OCI-LY3 (cell line): Measurements from ENCODE around the gene KRT1.

Experiments used
- H2AFZ ChIP-seq: fragments of 200-600, 300-600 bp; shearing (Covaris generic); 2 replicates; pipeline ENCODE4 v1.6.0; 2014; ENCODE audit warnings: antibody characterized with exemption, low read depth, low read length
- H3K27ac ChIP-seq: fragments of 200-600, 300-600 bp; sonication (generic); 2 replicates; pipeline ENCODE4 v1.5.1; 2014; ENCODE audit warnings: mild to moderate bottlenecking, low read length, moderate library complexity, mixed read lengths
- H3K27me3 ChIP-seq: fragments of 200-600, 300-600 bp; sonication (generic); 2 replicates; pipeline ENCODE4 v1.6.1; 2014; ENCODE audit warnings: low read depth, low read length, mixed read lengths
- H3K36me3 ChIP-seq: fragments of 200-600, 300-600 bp; sonication (generic); replicated peaks from 2 replicates; pipeline ENCODE3; 2014; ENCODE audit warnings: low read depth, low read length, mixed read lengths
- H3K4me1 ChIP-seq: fragments of 300-600, 200-600 bp; sonication (generic); 2 replicates; pipeline ENCODE4 v1.6.1; 2014; ENCODE audit warnings: low read length, mixed read lengths
- H3K4me2 ChIP-seq: fragments of 200-600, 300-600 bp; sonication (generic); 2 replicates; pipeline ENCODE4 v1.6.1; 2014; ENCODE audit warnings: low read length, mixed read lengths
- H3K4me3 ChIP-seq: fragments of 300-600, 200-600 bp; sonication (generic); 2 replicates; pipeline ENCODE4 v1.5.1; 2014; ENCODE audit warnings: antibody characterized with exemption, mild to moderate bottlenecking, low read length, moderate library complexity
- H3K79me2 ChIP-seq: fragments of 300-600, 200-600 bp; shearing (Covaris generic); 2 replicates; pipeline ENCODE4 v1.6.1; 2014; ENCODE audit warnings: mild to moderate bottlenecking, low read length, mixed read lengths
- H3K9ac ChIP-seq: fragments of 300-600, 200-600 bp; shearing (Covaris generic); 2 replicates; pipeline ENCODE4 v1.6.0; 2014; ENCODE audit warnings: mild to moderate bottlenecking, low read length, moderate library complexity
- H3K9me3 ChIP-seq: fragments of 200-600, 300-600 bp; shearing (Covaris generic); 2 replicates; pipeline ENCODE4 v1.6.1; 2014; ENCODE audit warnings: low read length, mixed read lengths; ENCODE audit not compliant: insufficient read depth
- H4K20me1 ChIP-seq: fragments of 200-600, 300-600 bp; sonication (generic); 2 replicates; pipeline ENCODE4 v1.6.1; 2016; ENCODE audit warnings: low read length, mixed read lengths; ENCODE audit not compliant: insufficient read depth
- EZH2phosphoT487 ChIP-seq: fragments of 200-600 bp; shearing (Covaris generic); IDR thresholded peaks from 2 replicates; pipeline ENCODE4 v1.6.1; 2018; ENCODE audit warnings: antibody characterized with exemption, mixed run types, low read depth
- TF ChIP-seq, protein P1 (sequence below): fragments of 200-600, 300-600 bp; sonication (generic); IDR thresholded peaks from 2 replicates; pipeline ENCODE4 v1.5.1; 2014; ENCODE audit warnings: antibody characterized with exemption, low read length, low read depth

KRT1 gene

DNA sequence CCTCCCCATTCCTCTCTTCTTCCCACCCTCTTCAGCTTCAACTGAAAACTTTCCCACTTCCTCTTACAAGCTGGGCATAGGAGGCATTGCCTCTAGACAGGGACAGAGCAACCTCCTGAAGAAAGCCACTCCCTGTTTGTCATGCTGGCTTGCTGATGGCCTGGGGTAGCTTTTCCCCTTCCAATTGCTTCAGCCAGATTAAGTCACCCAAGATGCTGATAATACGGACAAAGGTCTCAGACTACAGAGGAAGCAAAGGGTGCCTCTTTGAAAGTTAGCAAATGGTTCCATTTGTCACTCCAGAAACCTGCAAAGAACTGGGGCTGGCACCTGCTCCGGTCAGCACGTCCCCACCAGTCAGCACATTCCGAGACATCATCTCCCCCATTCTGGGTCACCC lies 34.2 kb downstream of the KRT1 start:
- H3K27me3 ChIP-seq = peaks cover 46% of the 10 kb centered on the region

DNA sequence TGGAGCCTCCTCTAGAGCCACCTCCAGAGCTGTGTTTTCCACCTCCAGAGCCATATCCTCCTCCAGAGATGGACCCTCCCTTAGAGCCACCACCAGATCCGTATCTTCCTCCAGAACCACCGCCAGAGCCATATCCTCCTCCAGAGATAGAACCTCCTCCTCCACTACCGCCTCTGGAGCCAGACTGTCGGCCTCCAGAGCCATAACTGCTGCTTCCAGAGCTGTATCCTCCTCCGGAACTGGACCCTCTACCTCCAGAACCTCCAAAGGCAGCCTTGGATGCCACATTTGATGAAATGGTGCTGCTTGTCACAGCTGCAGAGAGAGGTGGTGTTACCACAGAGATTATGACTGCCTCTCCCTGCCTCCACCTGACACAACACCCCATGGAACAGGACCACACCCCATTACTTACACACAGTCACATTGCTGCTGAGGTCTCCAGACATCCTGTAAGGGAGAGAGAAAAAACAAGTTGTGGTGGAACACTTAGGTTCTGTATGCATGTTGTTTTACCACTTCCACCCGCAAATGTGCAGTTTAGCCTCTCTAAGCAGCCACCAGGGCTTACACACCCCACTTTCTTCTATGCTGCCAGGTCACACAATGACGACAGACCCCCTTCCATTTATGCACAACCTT lies 35.0 kb downstream of the KRT1 start:
- Histone ChIP-seq H3K27me3 (peaks cover 48% of the 10 kb centered on the region), H3K36me3 (no peaks in the 10 kb centered on the region), H3K79me2 (no peaks in the 10 kb centered on the region), H3K4me1 (peaks cover 6% of the 10 kb centered on the region), H3K9ac (no peak overlapping the region), H3K27ac (no peak overlapping the region), H3K4me2 (no peak overlapping the region), H3K9me3 (no peaks in the 10 kb centered on the region), H4K20me1 (peaks cover 5% of the 10 kb centered on the region; the same call in 1 of the 2 replicates), H3K4me3 (no peak overlapping the region), H2AFZ (no peak overlapping the region)
- TF ChIP-seq EZH2phosphoT487 = no peak

More for the DNA sequence above, 34.2 kb downstream of the KRT1 start:
- Histone ChIP-seq H2AFZ (no peak overlapping the region), H4K20me1 (peaks cover 5% of the 10 kb centered on the region; the same call in 1 of the 2 replicates), H3K4me1 (peaks cover 6% of the 10 kb centered on the region), H3K4me3 (no peak overlapping the region), H3K4me2 (no peak overlapping the region), H3K9ac (no peak overlapping the region), H3K9me3 (no peaks in the 10 kb centered on the region), H3K36me3 (no peaks in the 10 kb centered on the region), H3K79me2 (no peaks in the 10 kb centered on the region), H3K27ac (no peak overlapping the region)
- TF ChIP-seq EZH2phosphoT487 = no peak
- TF ChIP-seq, protein P1, sequence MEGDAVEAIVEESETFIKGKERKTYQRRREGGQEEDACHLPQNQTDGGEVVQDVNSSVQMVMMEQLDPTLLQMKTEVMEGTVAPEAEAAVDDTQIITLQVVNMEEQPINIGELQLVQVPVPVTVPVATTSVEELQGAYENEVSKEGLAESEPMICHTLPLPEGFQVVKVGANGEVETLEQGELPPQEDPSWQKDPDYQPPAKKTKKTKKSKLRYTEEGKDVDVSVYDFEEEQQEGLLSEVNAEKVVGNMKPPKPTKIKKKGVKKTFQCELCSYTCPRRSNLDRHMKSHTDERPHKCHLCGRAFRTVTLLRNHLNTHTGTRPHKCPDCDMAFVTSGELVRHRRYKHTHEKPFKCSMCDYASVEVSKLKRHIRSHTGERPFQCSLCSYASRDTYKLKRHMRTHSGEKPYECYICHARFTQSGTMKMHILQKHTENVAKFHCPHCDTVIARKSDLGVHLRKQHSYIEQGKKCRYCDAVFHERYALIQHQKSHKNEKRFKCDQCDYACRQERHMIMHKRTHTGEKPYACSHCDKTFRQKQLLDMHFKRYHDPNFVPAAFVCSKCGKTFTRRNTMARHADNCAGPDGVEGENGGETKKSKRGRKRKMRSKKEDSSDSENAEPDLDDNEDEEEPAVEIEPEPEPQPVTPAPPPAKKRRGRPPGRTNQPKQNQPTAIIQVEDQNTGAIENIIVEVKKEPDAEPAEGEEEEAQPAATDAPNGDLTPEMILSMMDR = no peak

DNA sequence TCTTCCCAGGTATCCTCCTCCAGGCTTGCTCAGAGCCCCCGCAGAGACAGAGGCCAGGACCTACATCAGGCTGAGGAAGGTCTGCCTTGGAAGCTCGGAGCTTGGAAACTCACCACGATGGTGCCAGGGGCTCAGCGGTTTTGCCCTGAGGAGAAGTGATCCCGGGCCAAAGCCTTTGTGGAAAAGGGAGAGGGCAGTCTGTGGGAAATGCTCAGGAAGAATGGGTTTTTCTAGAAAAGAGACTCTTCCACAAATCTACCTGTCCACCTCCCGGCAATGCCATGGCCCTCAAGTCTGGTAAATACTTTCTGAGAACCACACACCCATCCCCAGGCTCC lies 36.2 kb downstream of the KRT1 start:
- peaks cover 54% of the 10 kb centered on the region for H3K27me3 ChIP-seq
- no peaks in the 10 kb centered on the region for H3K9me3 ChIP-seq
- H3K4me3 ChIP-seq = no peak overlapping the region
- peaks cover 5% of the 10 kb centered on the region; the same call in 1 of the 2 replicates for H4K20me1 ChIP-seq
- no peaks in the 10 kb centered on the region for H3K79me2 ChIP-seq
- no peak overlapping the region for H2AFZ ChIP-seq
- H3K9ac ChIP-seq = no peak overlapping the region
- no peak overlapping the region for H3K27ac ChIP-seq
- no peak overlapping the region for H3K4me2 ChIP-seq
- no peak for TF ChIP-seq EZH2phosphoT487
- TF ChIP-seq, protein P1 = no peak
- peaks cover 6% of the 10 kb centered on the region for H3K4me1 ChIP-seq
- H3K36me3 ChIP-seq = no peaks in the 10 kb centered on the region

- Histone ChIP-seq H2AFZ (no peak overlapping the region), H3K9ac (no peak overlapping the region)
- TF ChIP-seq, protein P1 = no peak
- TF ChIP-seq EZH2phosphoT487 = no peak
These were observed 36.8 kb downstream of the KRT1 start for GRCh38 chr12:52643233-52644077.

More at GRCh38 chr12:52643233-52644077, 36.8 kb downstream of the KRT1 start:
- Histone ChIP-seq H4K20me1 (peaks cover 5% of the 10 kb centered on the region; the same call in 1 of the 2 replicates), H3K27me3 (peaks cover 60% of the 10 kb centered on the region), H3K4me1 (no peaks in the 10 kb centered on the region), H3K27ac (no peak overlapping the region), H3K79me2 (no peaks in the 10 kb centered on the region), H3K4me2 (no peak overlapping the region), H3K4me3 (no peak overlapping the region), H3K9me3 (no peaks in the 10 kb centered on the region), H3K36me3 (no peaks in the 10 kb centered on the region)
